Measurements from ENCODE around the gene GSTM2. TPM values are rescaled to one million over a fixed set of nuclear protein-coding genes. Genes with fewer than 3 reads are reported as not detected.

GSTM2 gene
- total and polyA plus RNA-seq, 2 donors (not counting 3 experiments of a cell fraction or from before 2014, with no cell fraction given) = 21.5 to 23.6 TPM

- no peak overlapping the region for H3K4me2 ChIP-seq (ENCODE audit: insufficient read depth, low read length)
- dilution Hi-C loops (cut with MboI; ENCODE audit: extremely low pct_ligation_motif_present, low sequenced_read_pairs) = no loop called here
- no peak overlapping the region for H3K4me3 ChIP-seq (replicated peaks in 1 of 3; ENCODE audit: insufficient read depth in 1 of 3, low read depth in 1 of 3, low read length in 3 of 3)
- TF ChIP-seq POLR2AphosphoS5 (IDR thresholded peaks at IDR 0.05; ENCODE audit: insufficient read depth, low read depth, low read length) = no peak
- no peaks in the 10 kb centered on the region for H3K9me1 ChIP-seq (replicated peaks; ENCODE audit: control insufficient read depth, extremely low read depth, insufficient read depth, low read length)
- ChIA-PET POLR2A (no interaction called here), CTCF (interaction anchor here (2.3 to 3.3 kb wide), 2 partner anchors 17 to 77 kb away, joined by 21 to 23 read pairs; no protein-coding TSS in a partner anchor)
- H4K20me1 ChIP-seq (replicated peaks; ENCODE audit: control insufficient read depth, extremely low read depth, insufficient read depth, low read length) = no peaks in the 10 kb centered on the region
- peaks cover 51% of the 10 kb centered on the region for H3K79me2 ChIP-seq (ENCODE audit: control insufficient read depth, insufficient read depth, low read length)
- H3K4me1 ChIP-seq (ENCODE audit: control insufficient read depth, extremely low read depth, insufficient read depth, low read length) = peaks cover 28% of the 10 kb centered on the region
- H3K9ac ChIP-seq (replicated peaks; ENCODE audit: extremely low read depth, insufficient read depth, low read length) = no peak overlapping the region
- no peak overlapping the region for H2AFZ ChIP-seq (ENCODE audit: low read depth, low read length)
- FAIRE-seq (no peak), DNase-seq (ENCODE audit: low read depth, low spot score) (no peak)
- no peak overlapping the region for H3K27ac ChIP-seq (ENCODE audit: insufficient read depth, low read depth, low read length)
- H3K9me3 ChIP-seq (replicated peaks; ENCODE audit: control insufficient read depth, insufficient read depth, low read length) = no peaks in the 10 kb centered on the region
- intact Hi-C loops (cut with micrococcal nuclease) = no loop called here
- no TSS peak for BruUV-seq (replicated peaks)
- no peaks in the 10 kb centered on the region for H3K27me3 ChIP-seq (ENCODE audit: control insufficient read depth in 2 of 2, insufficient read depth in 2 of 2, low read length in 2 of 2)
- H3K36me3 ChIP-seq (ENCODE audit: control insufficient read depth in 2 of 2, extremely low read depth in 1 of 2, insufficient read depth in 2 of 2, low read length in 2 of 2) = peaks cover 0 to 15% of the 10 kb centered on the region in 2 experiments
Measured at GRCh38 chr1:109622895-109623294, 45.0 kb upstream of the GSTM2 start.

GRCh38 chr1:109623601-109624161 is 44.2 kb upstream of the GSTM2 start:
- dilution Hi-C loops (cut with MboI; ENCODE audit: extremely low pct_ligation_motif_present, low sequenced_read_pairs) = no loop called here
- Histone ChIP-seq H3K4me1 (ENCODE audit: control insufficient read depth, extremely low read depth, insufficient read depth, low read length) (peaks cover 21% of the 10 kb centered on the region), H2AFZ (ENCODE audit: low read depth, low read length) (no peak overlapping the region), H3K4me2 (ENCODE audit: insufficient read depth, low read length) (no peak overlapping the region), H3K9ac (replicated peaks; ENCODE audit: extremely low read depth, insufficient read depth, low read length) (no peak overlapping the region), H3K27ac (ENCODE audit: insufficient read depth, low read depth, low read length) (no peak overlapping the region), H4K20me1 (replicated peaks; ENCODE audit: control insufficient read depth, extremely low read depth, insufficient read depth, low read length) (no peaks in the 10 kb centered on the region), H3K36me3 (ENCODE audit: control insufficient read depth in 2 of 2, extremely low read depth in 1 of 2, insufficient read depth in 2 of 2, low read length in 2 of 2) (peaks cover 0 to 20% of the 10 kb centered on the region in 2 experiments), H3K27me3 (ENCODE audit: control insufficient read depth in 2 of 2, insufficient read depth in 2 of 2, low read length in 2 of 2) (no peaks in the 10 kb centered on the region), H3K9me1 (replicated peaks; ENCODE audit: control insufficient read depth, extremely low read depth, insufficient read depth, low read length) (no peaks in the 10 kb centered on the region), H3K79me2 (ENCODE audit: control insufficient read depth, insufficient read depth, low read length) (peaks cover 51% of the 10 kb centered on the region), H3K4me3 (replicated peaks in 1 of 3; ENCODE audit: insufficient read depth in 1 of 3, low read depth in 1 of 3, low read length in 3 of 3) (no peak overlapping the region), H3K9me3 (replicated peaks; ENCODE audit: control insufficient read depth, insufficient read depth, low read length) (no peaks in the 10 kb centered on the region)
- POLR2A ChIA-PET = no interaction called here
- no TSS peak for BruUV-seq (replicated peaks)
- TF ChIP-seq POLR2A (IDR thresholded peaks at IDR 0.05; ENCODE audit: low read depth, low read length) (no peak), JUN (IDR thresholded peaks at IDR 0.05; ENCODE audit: borderline replicate concordance, insufficient read depth, insufficient read length, low read depth) (no peak), MYC (IDR thresholded peaks at IDR 0.05; ENCODE audit: low read depth, low read length) (no peak), CTCF (IDR thresholded peaks at IDR 0.05; ENCODE audit: extremely low read depth in 1 of 2, insufficient read depth in 1 of 2, low read depth in 1 of 2, low read length in 2 of 2) (no peak), MAX (IDR thresholded peaks at IDR 0.05; ENCODE audit: insufficient read depth, insufficient read length) (no peak), EZH2 (IDR thresholded peaks at IDR 0.05; ENCODE audit: borderline replicate concordance, low read depth, low read length, severe bottlenecking) (no peak), GATA2 (IDR thresholded peaks at IDR 0.05; ENCODE audit: insufficient read depth, insufficient read length, low read depth, low read length) (no peak)
- CTCF ChIA-PET = interaction anchor here (0.6 to 3.3 kb wide), 8 partner anchors 10 to 361 kb away, joined by 3 to 23 read pairs (median 5); partner anchors contain the start of genes AHCYL1 and GNAI3
- DNase-seq (ENCODE audit: low read depth, low spot score) (no peak), FAIRE-seq (no peak)
- intact Hi-C loops (cut with micrococcal nuclease) = no loop called here
